K562 (cell line): ENCODE results near the gene ARL11. TPM values are rescaled to one million over a fixed set of nuclear protein-coding genes. Genes with fewer than 3 reads are reported as not detected.
"Not testable (repeated sequence)": the region's sequence is repeated elsewhere in the genome, so short reads cannot be mapped to it uniquely, and the experiment has no call there.

Experiments
- ATAC-seq: fragments of 200-7000 bp; cut with Tn5 transposase; 3 replicates; pipeline ENCODE4 v1.9.1; 2020; ENCODE audit warnings: moderate library complexity
- BruUV-seq: library from RNA; stranded (reverse); fragments of 400-500 nt; replicated peaks from 2 replicates; lab custom pipeline; 2021; lab: Mats Ljungman, UMichigan
- CTCF ChIA-PET: fragments of 300-600 bp; formaldehyde crosslinking; extraction: SDS; loops from one replicate; lab custom pipeline; 2021; ENCODE audit warnings: low intra/inter-chr PET ratio; lab: Yijun Ruan, JAX
- POLR2A ChIA-PET: fragments of 300-600, 350-650 bp; sonication (Branson Sonifier 250); formaldehyde crosslinking; extraction: SDS; loops from one replicate; lab custom pipeline; 2021; ENCODE audit warnings: antibody characterized with exemption, inconsistent platforms; lab: Yijun Ruan, JAX
- DNase-seq, 4 experiments: peaks; one replicate each; pipeline versions ENCODE4 v3.0.0 to v3.0.0-alpha.2; 2011 to 2018; ENCODE audit warnings: low spot score in 3 of 4, mixed read lengths in 3 of 4; ENCODE audit errors: extremely low read depth in 1 of 4
- FAIRE-seq: peaks from 2 replicates; lab custom pipeline; 2011; peaks lifted over from hg19 to GRCh38; lab: Jason Lieb, UNC
- H2AFZ ChIP-seq: 2 replicates; pipeline ENCODE4 v1.6.0; 2011; ENCODE audit warnings: low read depth, low read length, control low read depth, inconsistent platforms
- H3K27ac ChIP-seq: fragments of 200-600 bp; 3 replicates; pipeline ENCODE4 v1.8.0; 2011; ENCODE audit warnings: low read depth, mild to moderate bottlenecking, control low read depth, inconsistent platforms, low read length, moderate library complexity, mixed read lengths; ENCODE audit errors: extremely low read depth
- H3K27me3 ChIP-seq, 2 experiments: fragments of 300-600 bp in 1 of 2; 2 replicates in 1 of 2; 3 replicates in 1 of 2; pipeline versions ENCODE4 v1.6.0 to v1.8.0; 2011; ENCODE audit warnings: inconsistent platforms in 2 of 2, low read length in 2 of 2, mild to moderate bottlenecking in 1 of 2, mixed read lengths in 1 of 2, moderate library complexity in 1 of 2; ENCODE audit not compliant: control insufficient read depth in 2 of 2, insufficient read depth in 2 of 2
- H3K36me3 ChIP-seq: fragments of 300-600 bp; 3 replicates; pipeline ENCODE4 v1.8.0; 2011; ENCODE audit warnings: mild to moderate bottlenecking, low read length, inconsistent platforms; ENCODE audit not compliant: control insufficient read depth, insufficient read depth
- H3K4me1 ChIP-seq, 2 experiments: fragments of 200-600 bp in 1 of 2; replicated peaks in 1 of 2; 2 replicates in 1 of 2; 3 replicates in 1 of 2; pipeline versions ENCODE4 v1.5.1 to v1.8.0; 2011; ENCODE audit warnings: inconsistent platforms in 2 of 2, low read length in 2 of 2, mild to moderate bottlenecking in 1 of 2, mixed read lengths in 1 of 2, moderate library complexity in 1 of 2; ENCODE audit not compliant: control insufficient read depth in 2 of 2, insufficient read depth in 2 of 2
- H3K4me2 ChIP-seq: 2 replicates; pipeline ENCODE4 v1.6.1; 2011; ENCODE audit warnings: low read length, control low read depth, inconsistent platforms, mixed read lengths; ENCODE audit not compliant: insufficient read depth
- H3K4me3 ChIP-seq: fragments of 200-600 bp; sonication (generic), shearing (Covaris generic); 2 replicates; pipeline ENCODE4 v1.5.1; 2016; ENCODE audit warnings: control low read depth, inconsistent platforms
- H3K79me2 ChIP-seq: fragments of 200-600 bp; 3 replicates; pipeline ENCODE4 v1.8.0; 2011; ENCODE audit warnings: low read length, inconsistent platforms; ENCODE audit not compliant: control insufficient read depth, insufficient read depth
- H3K9ac ChIP-seq, 2 experiments: 2 replicates each; pipeline versions ENCODE4 v1.6.0 to v1.6.1; 2011; ENCODE audit warnings: low read depth in 2 of 2, low read length in 2 of 2, control low read depth in 1 of 2, inconsistent platforms in 1 of 2, mild to moderate bottlenecking in 1 of 2, mixed read lengths in 1 of 2; ENCODE audit not compliant: insufficient read depth in 1 of 2
- H3K9me1 ChIP-seq: one replicate; pipeline ENCODE4 v1.6.0; 2011; ENCODE audit warnings: inconsistent platforms, mild to moderate bottlenecking, low read length, moderate library complexity; ENCODE audit not compliant: control insufficient read depth, insufficient read depth
- H3K9me3 ChIP-seq: replicated peaks from 2 replicates; pipeline ENCODE4 v1.5.1; 2011; ENCODE audit warnings: low read depth, low read length, inconsistent platforms; ENCODE audit not compliant: control insufficient read depth, insufficient read depth
- H4K20me1 ChIP-seq: replicated peaks from 2 replicates; pipeline ENCODE4 v1.6.1; 2011; ENCODE audit warnings: low read length, inconsistent platforms, mixed read lengths; ENCODE audit not compliant: control insufficient read depth, insufficient read depth
- ARHGAP35 ChIP-seq: fragments of 450-650 bp; IDR thresholded peaks from 2 replicates; pipeline ENCODE4 v1.6.1; 2018; ENCODE audit not compliant: partially characterized antibody
- CBFA2T3 ChIP-seq: fragments of 450-650 bp; IDR thresholded peaks from 2 replicates; pipeline ENCODE4 v1.6.1; 2017
- CBX2 ChIP-seq: fragments of 200-600 bp; sonication (generic); IDR thresholded peaks from one replicate; pipeline ENCODE4 v1.6.1; 2012; ENCODE audit warnings: mild to moderate bottlenecking, low read length, inconsistent platforms; ENCODE audit not compliant: insufficient read depth, poor library complexity, severe bottlenecking
- CBX3 ChIP-seq, 2 experiments: IDR thresholded peaks; 1 replicate in 1 of 2; 2 replicates in 1 of 2; pipeline ENCODE4 v1.6.1; 2012; ENCODE audit warnings: inconsistent platforms in 2 of 2, low read length in 2 of 2, borderline replicate concordance in 1 of 2, control low read depth in 1 of 2
- DDX20 ChIP-seq: fragments of 450-650 bp; IDR thresholded peaks from 2 replicates; pipeline ENCODE4 v1.6.1; 2016; ENCODE audit warnings: missing genetic modification characterization, low read depth, mild to moderate bottlenecking, missing compliant biosample characterization, moderate library complexity
- FOXA1 ChIP-seq: fragments of 450-650 bp; IDR thresholded peaks from 2 replicates; pipeline ENCODE4 v1.6.1; 2016; ENCODE audit warnings: mild to moderate bottlenecking, borderline replicate concordance
- PRMT5 ChIP-seq: sonication (generic); formaldehyde crosslinking; IDR thresholded peaks from 2 replicates; pipeline ENCODE4 v1.5.0; 2020; ENCODE audit warnings: missing genetic modification reagents
- SMC3 ChIP-seq: conservative IDR thresholded peaks from 2 replicates; pipeline ENCODE4 v1.6.1; 2011; ENCODE audit warnings: low read depth, low read length, improper control_type of control experiment; ENCODE audit not compliant: insufficient read depth
- XRCC4 ChIP-seq: IDR thresholded peaks from one replicate; pipeline ENCODE4 v1.6.1; 2011; ENCODE audit not compliant: insufficient read depth, insufficient read length; ENCODE audit errors: extremely low read depth
- ZC3H11A ChIP-seq: IDR thresholded peaks from 2 replicates; pipeline ENCODE4 v1.6.1; 2012; ENCODE audit warnings: low read depth, low read length, improper control_type of control experiment
- ZNF23 ChIP-seq: fragments of 250-450 bp; sonication (Bioruptor Pico); IDR thresholded peaks from 2 replicates; pipeline ENCODE4 v1.4.0; 2020; ENCODE audit warnings: mild to moderate bottlenecking
- ZNF75A ChIP-seq: fragments of 450-650 bp; formaldehyde crosslinking; IDR thresholded peaks from 2 replicates; pipeline ENCODE4 v1.4.0; 2020; ENCODE audit warnings: mild to moderate bottlenecking
- WGBS: fragments of 100-300 bp; shearing (Covaris generic); methylation state at CpG from one replicate; pipeline ENCODE4 v1.1.6; 2016; ENCODE audit warnings: low coverage, mixed read lengths; ENCODE audit not compliant: insufficient coverage; ENCODE audit errors: missing lambda C conversion rate; 5-methylcytosine and 5-hydroxymethylcytosine counted together
- in situ Hi-C: fragments of 300-500 bp; cut with MboI; formaldehyde crosslinking; loops from 4 replicates; pipeline ENCODE4 v1.15.0; 2018; ENCODE audit warnings: inconsistent platforms, mixed read lengths
- intact Hi-C: fragments of 100-400 bp; cut with micrococcal nuclease; formaldehyde crosslinking; loops from 2 replicates; pipeline ENCODE4 v1.14.2; 2022
- polyA plus RNA-seq, 8 experiments: library from polyadenylated mRNA; depleted of rRNA in 4 of 8; stranded (reverse) in 5 of 8; unstranded in 3 of 8; fragments of >200 nt; fragmentation: Nextera tagmentation in 2 of 8; fragmentation: Illumina TruSeq in 1 of 8; extraction: Ambion mirVana in 2 of 8; extraction: Trizol in 1 of 8; gene quantifications; 2 replicates each; pipeline versions ENCODE4 v1.2.1 to v1.2.3, GENCODE V29; 2011 to 2014; ENCODE audit warnings: inconsistent platforms in 1 of 8, missing spikeins in 1 of 8
- total RNA-seq, 7 experiments: library from RNA; depleted of rRNA in 6 of 7; stranded (reverse); fragments of >200 nt in 6 of 7; fragmentation: Illumina TruSeq in 2 of 7; extraction: Trizol in 2 of 7; gene quantifications; 2 replicates each; pipeline versions ENCODE4 v1.2.1 to v1.2.3, GENCODE V29; 2011 to 2021; ENCODE audit warnings: low replicate concordance in 1 of 7
- TF ChIP-seq, protein P1 (sequence below): fragments of 450-650 bp; IDR thresholded peaks from 2 replicates; pipeline ENCODE4 v1.6.1; 2017; ENCODE audit warnings: antibody characterized with exemption, mild to moderate bottlenecking

Gene ARL11
- total and polyA plus RNA-seq, 9 of the 15 experiments (the other 6 are each of a cell fraction or from before 2014, with no cell fraction given): 0.18 to 0.87 (median 0.45) TPM

DNA sequence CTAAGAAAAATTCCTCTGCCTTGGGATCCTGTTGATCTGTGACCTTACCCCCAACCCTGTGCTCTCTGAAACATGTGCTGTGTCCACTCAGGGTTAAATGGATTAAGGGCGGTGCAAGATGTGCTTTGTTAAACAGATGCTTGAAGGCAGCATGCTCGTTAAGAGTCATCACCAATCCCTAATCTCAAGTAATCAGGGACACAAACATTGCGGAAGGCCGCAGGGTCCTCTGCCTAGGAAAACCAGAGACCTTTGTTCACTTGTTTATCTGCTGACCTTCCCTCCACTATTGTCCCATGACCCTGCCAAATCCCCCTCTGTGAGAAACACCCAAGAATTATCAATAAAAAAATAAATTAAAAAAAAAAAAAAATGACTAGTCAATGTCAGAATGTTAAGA is 34.4 kb upstream of the ARL11 start:
- POLR2A ChIA-PET, in situ Hi-C loops, ATAC-seq: not testable (repeated sequence)

DNA sequence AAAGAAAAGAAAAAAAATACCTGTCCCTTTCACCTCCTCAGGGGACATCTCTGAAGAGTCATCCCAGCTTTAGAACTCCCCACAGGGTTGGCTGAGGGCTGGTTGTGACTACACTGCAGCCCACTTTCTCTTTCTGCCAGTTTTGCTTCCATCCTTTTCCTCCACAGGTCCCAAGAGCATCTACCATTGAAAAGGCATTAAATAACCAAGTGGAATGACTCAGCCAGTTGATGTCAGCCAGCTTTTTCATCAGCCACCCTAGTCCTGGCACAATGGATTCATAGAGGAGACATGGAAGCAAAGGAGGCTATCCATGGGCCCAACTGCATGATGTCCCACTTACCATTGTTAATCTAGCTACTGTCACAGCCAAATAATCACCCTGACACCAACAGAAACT is 33.7 kb upstream of the ARL11 start:
- no peak overlapping the region for H3K9ac ChIP-seq
- ATAC-seq: no peak
- H3K9me1 ChIP-seq: no peaks in the 10 kb centered on the region
- H3K27ac ChIP-seq: no peak overlapping the region
- H2AFZ ChIP-seq: no peak overlapping the region
- FAIRE-seq: no peak
- intact Hi-C loops: no loop called here
- H3K4me3 ChIP-seq: no peak overlapping the region
- ChIA-PET POLR2A (interaction anchor here (1.0 kb wide), 1 partner anchor 9 kb away, joined by 3 read pairs; no protein-coding TSS in a partner anchor), CTCF (no interaction called here)
- in situ Hi-C loops: no loop called here
- H3K27me3 ChIP-seq: no peaks in the 10 kb centered on the region
- peaks cover 0 to 5% of the 10 kb centered on the region in 2 experiments; a peak in 1 of 5 replicates for H3K4me1 ChIP-seq
- no peak for DNase-seq
- no peaks in the 10 kb centered on the region for H3K9me3 ChIP-seq
- BruUV-seq: no TSS peak
- no peaks in the 10 kb centered on the region for H3K36me3 ChIP-seq
- no peaks in the 10 kb centered on the region for H4K20me1 ChIP-seq
- H3K79me2 ChIP-seq: no peaks in the 10 kb centered on the region
- no peak overlapping the region for H3K4me2 ChIP-seq
- TF ChIP-seq FOXA1 (no peak), CBX2 (no peak), ZC3H11A (no peak), PRMT5 (no peak), ARHGAP35 (no peak), DDX20 (tag) (no peak), CBFA2T3 (no peak), XRCC4 (no peak), SMC3 (no peak), CBX3 (IDR thresholded peaks at IDR 0.05; ENCODE audit: borderline replicate concordance in 1 of 2, low read length in 2 of 2) (no peak), ZNF75A (CRISPR knock-in tag) (no peak), ZNF23 (no peak)
- TF ChIP-seq, protein P1, sequence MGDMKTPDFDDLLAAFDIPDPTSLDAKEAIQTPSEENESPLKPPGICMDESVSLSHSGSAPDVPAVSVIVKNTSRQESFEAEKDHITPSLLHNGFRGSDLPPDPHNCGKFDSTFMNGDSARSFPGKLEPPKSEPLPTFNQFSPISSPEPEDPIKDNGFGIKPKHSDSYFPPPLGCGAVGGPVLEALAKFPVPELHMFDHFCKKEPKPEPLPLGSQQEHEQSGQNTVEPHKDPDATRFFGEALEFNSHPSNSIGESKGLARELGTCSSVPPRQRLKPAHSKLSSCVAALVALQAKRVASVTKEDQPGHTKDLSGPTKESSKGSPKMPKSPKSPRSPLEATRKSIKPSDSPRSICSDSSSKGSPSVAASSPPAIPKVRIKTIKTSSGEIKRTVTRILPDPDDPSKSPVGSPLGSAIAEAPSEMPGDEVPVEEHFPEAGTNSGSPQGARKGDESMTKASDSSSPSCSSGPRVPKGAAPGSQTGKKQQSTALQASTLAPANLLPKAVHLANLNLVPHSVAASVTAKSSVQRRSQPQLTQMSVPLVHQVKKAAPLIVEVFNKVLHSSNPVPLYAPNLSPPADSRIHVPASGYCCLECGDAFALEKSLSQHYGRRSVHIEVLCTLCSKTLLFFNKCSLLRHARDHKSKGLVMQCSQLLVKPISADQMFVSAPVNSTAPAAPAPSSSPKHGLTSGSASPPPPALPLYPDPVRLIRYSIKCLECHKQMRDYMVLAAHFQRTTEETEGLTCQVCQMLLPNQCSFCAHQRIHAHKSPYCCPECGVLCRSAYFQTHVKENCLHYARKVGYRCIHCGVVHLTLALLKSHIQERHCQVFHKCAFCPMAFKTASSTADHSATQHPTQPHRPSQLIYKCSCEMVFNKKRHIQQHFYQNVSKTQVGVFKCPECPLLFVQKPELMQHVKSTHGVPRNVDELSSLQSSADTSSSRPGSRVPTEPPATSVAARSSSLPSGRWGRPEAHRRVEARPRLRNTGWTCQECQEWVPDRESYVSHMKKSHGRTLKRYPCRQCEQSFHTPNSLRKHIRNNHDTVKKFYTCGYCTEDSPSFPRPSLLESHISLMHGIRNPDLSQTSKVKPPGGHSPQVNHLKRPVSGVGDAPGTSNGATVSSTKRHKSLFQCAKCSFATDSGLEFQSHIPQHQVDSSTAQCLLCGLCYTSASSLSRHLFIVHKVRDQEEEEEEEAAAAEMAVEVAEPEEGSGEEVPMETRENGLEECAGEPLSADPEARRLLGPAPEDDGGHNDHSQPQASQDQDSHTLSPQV: no peak

More for the DNA sequence above, 34.4 kb upstream of the ARL11 start:
- H3K4me2 ChIP-seq, CTCF ChIA-PET, H3K4me3 ChIP-seq, H3K9ac ChIP-seq, BruUV-seq, H3K27me3 ChIP-seq, H3K9me1 ChIP-seq, FAIRE-seq, intact Hi-C loops, H3K27ac ChIP-seq, H3K79me2 ChIP-seq, DNase-seq, H3K9me3 ChIP-seq, H4K20me1 ChIP-seq, H3K4me1 ChIP-seq, H3K36me3 ChIP-seq, H2AFZ ChIP-seq: not testable (repeated sequence)
- no CpG with 5 or more reads among the region's 4 CpGs for WGBS
